MCF 10A (cell line): Measurements from ENCODE around the gene FCAR. TPM values are rescaled to one million over a fixed set of nuclear protein-coding genes. Genes with fewer than 3 reads are reported as not detected.
A peak's percentile ranks its signal among the peaks of the same experiment; 100 is the strongest.
"Not testable (repeated sequence)": the region's sequence is repeated elsewhere in the genome, so short reads cannot be mapped to it uniquely, and the experiment has no call there.

ENCODE experiments used
- BruUV-seq: library from RNA; stranded (reverse); fragments of 400-500 nt; replicated peaks from 2 replicates; lab custom pipeline; 2021; lab: Mats Ljungman, UMichigan
- CTCF ChIA-PET: fragments of 300-600 bp; sonication (Branson Sonifier 250); formaldehyde crosslinking; extraction: SDS; loops from one replicate; lab custom pipeline; 2021; ENCODE audit warnings: antibody characterized with exemption, inconsistent platforms; lab: Yijun Ruan, JAX
- POLR2A ChIA-PET: fragments of 300-600, 350-650 bp; sonication (Branson Sonifier 250); formaldehyde crosslinking; extraction: SDS; loops from one replicate; lab custom pipeline; 2020; ENCODE audit warnings: antibody characterized with exemption, inconsistent platforms; lab: Yijun Ruan, JAX
- DNase-seq: peaks from one replicate; pipeline ENCODE4 v3.0.0-alpha.2; 2018; ENCODE audit not compliant: unreplicated experiment
- H3K27ac Mint-ChIP-seq: one replicate; pipeline ENCODE4 v1.8.0; 2022; ENCODE audit warnings: mild to moderate bottlenecking, low read depth, mixed read lengths; ENCODE audit not compliant: unreplicated experiment
- H3K27me3 Mint-ChIP-seq: one replicate; pipeline ENCODE4 v1.8.0; 2022; ENCODE audit warnings: mixed read lengths; ENCODE audit not compliant: insufficient read depth, unreplicated experiment
- H3K36me3 Mint-ChIP-seq: one replicate; pipeline ENCODE4 v1.8.0; 2022; ENCODE audit warnings: mild to moderate bottlenecking, moderate library complexity, mixed read lengths; ENCODE audit not compliant: insufficient read depth, unreplicated experiment
- H3K4me1 Mint-ChIP-seq: one replicate; pipeline ENCODE4 v1.8.0; 2022; ENCODE audit warnings: mixed read lengths; ENCODE audit not compliant: insufficient read depth, unreplicated experiment
- H3K4me3 Mint-ChIP-seq: one replicate; pipeline ENCODE4 v1.8.0; 2022; ENCODE audit warnings: mild to moderate bottlenecking, moderate library complexity, mixed read lengths; ENCODE audit not compliant: unreplicated experiment
- H3K9me3 Mint-ChIP-seq: one replicate; pipeline ENCODE4 v1.8.0; 2022; ENCODE audit warnings: mixed read lengths; ENCODE audit not compliant: unreplicated experiment
- intact Hi-C: fragments of 100-400 bp; cut with micrococcal nuclease; formaldehyde crosslinking; loops from 2 replicates; pipeline ENCODE4 v1.14.1; 2022
- total RNA-seq: library from RNA; stranded (reverse); gene quantifications from 2 replicates; pipeline ENCODE4 v1.2.3, GENCODE V29; 2022
- TF ChIP-seq, protein P1 (sequence below): fragments of 200-600 bp; IDR thresholded peaks from one replicate; pipeline ENCODE4 v1.8.0; 2022; ENCODE audit warnings: antibody characterized with exemption, mild to moderate bottlenecking; ENCODE audit not compliant: unreplicated experiment

Gene FCAR
- total RNA-seq, 1 experiment from 2014 or later, result not detected

DNA sequence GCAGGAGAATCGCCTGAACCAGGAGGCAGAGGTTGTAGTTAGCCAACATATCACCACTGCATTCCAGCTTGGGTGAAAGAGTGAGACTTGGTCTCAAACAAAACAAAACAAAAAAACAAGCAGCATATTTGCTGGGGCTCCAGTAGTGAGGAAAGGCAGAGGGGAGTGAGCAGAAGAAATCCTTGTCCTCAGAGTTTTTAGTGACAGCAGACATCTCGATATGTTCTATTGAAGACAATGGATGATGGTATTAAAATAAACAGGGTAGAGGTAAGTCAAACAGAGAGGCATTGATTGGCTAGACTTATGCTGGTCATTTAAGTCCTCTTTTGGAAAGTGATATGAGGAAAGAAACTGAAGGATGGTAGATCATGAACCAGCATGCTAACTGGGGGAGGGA lies 54.3 kb downstream of the FCAR start:
- no peak overlapping the region for H3K27ac Mint-ChIP-seq
- no peak overlapping the region for H3K4me3 Mint-ChIP-seq
- TF ChIP-seq, protein P1, sequence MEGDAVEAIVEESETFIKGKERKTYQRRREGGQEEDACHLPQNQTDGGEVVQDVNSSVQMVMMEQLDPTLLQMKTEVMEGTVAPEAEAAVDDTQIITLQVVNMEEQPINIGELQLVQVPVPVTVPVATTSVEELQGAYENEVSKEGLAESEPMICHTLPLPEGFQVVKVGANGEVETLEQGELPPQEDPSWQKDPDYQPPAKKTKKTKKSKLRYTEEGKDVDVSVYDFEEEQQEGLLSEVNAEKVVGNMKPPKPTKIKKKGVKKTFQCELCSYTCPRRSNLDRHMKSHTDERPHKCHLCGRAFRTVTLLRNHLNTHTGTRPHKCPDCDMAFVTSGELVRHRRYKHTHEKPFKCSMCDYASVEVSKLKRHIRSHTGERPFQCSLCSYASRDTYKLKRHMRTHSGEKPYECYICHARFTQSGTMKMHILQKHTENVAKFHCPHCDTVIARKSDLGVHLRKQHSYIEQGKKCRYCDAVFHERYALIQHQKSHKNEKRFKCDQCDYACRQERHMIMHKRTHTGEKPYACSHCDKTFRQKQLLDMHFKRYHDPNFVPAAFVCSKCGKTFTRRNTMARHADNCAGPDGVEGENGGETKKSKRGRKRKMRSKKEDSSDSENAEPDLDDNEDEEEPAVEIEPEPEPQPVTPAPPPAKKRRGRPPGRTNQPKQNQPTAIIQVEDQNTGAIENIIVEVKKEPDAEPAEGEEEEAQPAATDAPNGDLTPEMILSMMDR, result no peak
- peak; percentile 5 for DNase-seq
- ChIA-PET CTCF (interaction anchor here (0.6 to 0.9 kb wide), 2 partner anchors 275 to 489 kb away, joined by 3 to 7 read pairs; no protein-coding TSS in a partner anchor), POLR2A (interaction anchor here (0.6 kb wide), 1 partner anchor 72 kb away, joined by 3 read pairs; no protein-coding TSS in a partner anchor)
- H3K4me1 Mint-ChIP-seq, result no peaks in the 10 kb centered on the region
- intact Hi-C loops, result no loop called here
- peaks cover 15% of the 10 kb centered on the region for H3K9me3 Mint-ChIP-seq
- no TSS peak for BruUV-seq
- H3K27me3 Mint-ChIP-seq, result no peaks in the 10 kb centered on the region
- H3K36me3 Mint-ChIP-seq, result peaks cover 7% of the 10 kb centered on the region

DNA sequence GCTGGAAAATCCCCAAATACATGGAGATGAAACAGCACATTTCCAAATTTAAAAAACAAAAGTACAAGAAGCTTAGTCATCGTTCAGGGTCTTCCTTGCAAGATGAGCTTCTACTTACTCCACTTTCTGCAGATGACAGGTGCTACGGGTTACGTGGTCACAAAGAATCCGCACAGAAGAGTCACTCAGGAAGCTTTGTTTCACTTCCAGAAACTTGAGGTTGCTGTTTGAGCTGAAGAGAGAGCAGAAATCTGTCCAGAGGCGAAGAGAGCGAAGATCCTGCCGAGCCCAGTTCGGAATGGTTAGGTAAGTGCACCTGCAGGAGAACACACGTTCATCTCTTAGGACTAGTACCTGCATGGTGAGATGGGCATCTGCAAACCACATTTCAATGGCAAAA lies 63.9 kb downstream of the FCAR start:
- Mint-ChIP-seq H3K9me3 (peaks cover 8% of the 10 kb centered on the region), H3K4me3 (no peak overlapping the region), H3K4me1 (no peaks in the 10 kb centered on the region), H3K36me3 (no peaks in the 10 kb centered on the region), H3K27me3 (no peaks in the 10 kb centered on the region), H3K27ac (no peak overlapping the region)
- BruUV-seq, result no TSS peak
- DNase-seq, result no peak
- CTCF ChIA-PET, result interaction anchor here (0.5 kb wide), 1 partner anchor 283 kb away, joined by 3 read pairs; no protein-coding TSS in a partner anchor
- TF ChIP-seq, protein P1, result no peak
- intact Hi-C loops, result no loop called here
- POLR2A ChIA-PET, result interaction anchor here (0.6 kb wide), 1 partner anchor 15 kb away, joined by 3 read pairs; no protein-coding TSS in a partner anchor

DNA sequence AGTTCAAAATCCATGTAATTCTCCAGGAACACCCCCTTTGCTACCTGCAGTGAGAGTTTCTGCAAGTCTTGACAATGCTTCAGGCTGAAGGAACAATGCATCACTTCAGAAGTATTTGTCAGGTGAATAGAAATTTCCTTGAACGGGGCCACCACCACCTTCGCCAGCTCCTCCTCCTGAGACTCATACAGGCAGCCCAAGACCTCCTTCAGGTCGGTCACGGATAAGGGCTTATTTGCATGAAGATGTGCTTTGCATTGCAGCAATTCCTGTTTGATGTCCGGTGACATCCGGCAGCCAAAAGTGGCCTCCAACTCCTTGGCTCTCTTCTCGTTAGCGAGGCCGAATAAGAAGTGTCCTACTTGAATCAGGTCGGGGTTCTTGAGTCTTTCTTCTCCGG lies 64.9 kb downstream of the FCAR start:
- TF ChIP-seq, protein P1, result no peak
- Mint-ChIP-seq H3K4me1 (no peaks in the 10 kb centered on the region), H3K4me3 (no peak overlapping the region), H3K9me3 (peaks cover 8% of the 10 kb centered on the region), H3K27me3 (no peaks in the 10 kb centered on the region), H3K36me3 (no peaks in the 10 kb centered on the region), H3K27ac (no peak overlapping the region)
- POLR2A ChIA-PET, result no interaction called here
- intact Hi-C loops, result no loop called here
- CTCF ChIA-PET, result no interaction called here
- DNase-seq, result no peak
- no TSS peak for BruUV-seq

DNA sequence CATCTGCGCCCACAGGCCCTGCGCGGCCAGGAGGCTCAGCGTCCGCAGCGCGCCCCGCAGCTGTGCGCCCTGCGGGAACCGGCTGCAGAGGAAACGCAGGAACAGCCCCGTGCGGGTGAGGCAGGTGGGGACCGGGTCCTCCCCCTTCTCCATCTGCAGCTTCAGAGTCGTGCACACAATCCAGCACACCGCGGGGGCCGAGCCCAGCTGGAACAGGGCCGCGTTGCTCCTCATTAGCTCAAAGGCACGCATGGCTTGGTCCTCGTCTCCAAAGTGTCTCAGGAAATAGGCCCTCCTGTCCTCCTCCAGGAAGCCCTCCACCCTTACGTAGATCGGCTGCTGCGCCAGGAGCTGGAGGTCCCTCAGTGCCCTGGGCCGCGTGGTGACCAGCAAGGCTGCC lies 65.5 kb downstream of the FCAR start:
- POLR2A ChIA-PET, intact Hi-C loops, H3K4me1 Mint-ChIP-seq, H3K27me3 Mint-ChIP-seq, H3K36me3 Mint-ChIP-seq, DNase-seq, H3K4me3 Mint-ChIP-seq, H3K27ac Mint-ChIP-seq, H3K9me3 Mint-ChIP-seq, BruUV-seq: not testable (repeated sequence)
- CTCF ChIA-PET, result interaction anchor here (0.9 kb wide), 1 partner anchor 265 kb away, joined by 3 read pairs; no protein-coding TSS in a partner anchor

Other genes starting within 250 kb of the FCAR start
- not detected in 2 replicates for gene LILRB1, start 243.8 kb upstream of the FCAR start, total RNA-seq
- gene LILRB4, start 211.2 kb upstream of the FCAR start, total RNA-seq, result not detected in 2 replicates
- gene KIR3DL3, start 149.8 kb upstream of the FCAR start, total RNA-seq, result not detected in 2 replicates
- not detected in 2 replicates for gene KIR2DL3, start 135.7 kb upstream of the FCAR start, total RNA-seq
- not detected in 2 replicates for gene KIR2DL1, start 104.4 kb upstream of the FCAR start, total RNA-seq
- gene KIR2DL4, start 70.6 kb upstream of the FCAR start, total RNA-seq, result not detected in 2 replicates
- gene KIR3DL1, start 57.8 kb upstream of the FCAR start, total RNA-seq, result not detected in 2 replicates
- not detected in 2 replicates for gene KIR2DS4, start 41.6 kb upstream of the FCAR start, total RNA-seq
- gene KIR3DL2, start 23.8 kb upstream of the FCAR start, total RNA-seq, result not detected in 2 replicates
- not detected in 2 replicates for gene NCR1, start 31.9 kb downstream of the FCAR start, total RNA-seq
- not detected in 2 replicates for gene NLRP7, start 73.3 kb downstream of the FCAR start, total RNA-seq
- gene NLRP2, start 92.1 kb downstream of the FCAR start, total RNA-seq, result not detected in 2 replicates
- 0.27 TPM in 1 of 2 replicates, not detected in the other for gene GP6, start 164.0 kb downstream of the FCAR start, total RNA-seq
- 20.2 and 25.8 TPM in 2 replicates for gene RDH13, start 188.9 kb downstream of the FCAR start, total RNA-seq
- gene EPS8L1, start 201.6 kb downstream of the FCAR start, total RNA-seq, result 9.9 and 17.9 TPM in 2 replicates
- 76.4 and 88.6 TPM in 2 replicates for gene PPP1R12C, start 243.4 kb downstream of the FCAR start, total RNA-seq